Measurements from ENCODE around the gene CADM2. TPM values are rescaled to one million over a fixed set of nuclear protein-coding genes. Genes with fewer than 3 reads are reported as not detected.
"Not testable (repeated sequence)": the region's sequence is repeated elsewhere in the genome, so short reads cannot be mapped to it uniquely, and the experiment has no call there.

Gene CADM2
- total RNA-seq, 4 donors from 2014 or later: 0.13 to 4.3 (median 4.1) TPM

- Histone ChIP-seq H3K27me3 (no peaks in the 10 kb centered on the region), H3K4me3 (replicated peaks in 1 of 3) (no peak overlapping the region), H3K27ac (no peak overlapping the region), H3K36me3 (no peaks in the 10 kb centered on the region), H3K9me3 (no peaks in the 10 kb centered on the region), H3K4me1 (no peaks in the 10 kb centered on the region)
- TF ChIP-seq CTCF (IDR thresholded peaks at IDR 0.05) (no peak), POLR2A (IDR thresholded peaks at IDR 0.05) (no peak)
- WGBS, 2 donors: 6 to 18% methylated on average over 3 of the region's 3 CpGs
- peak in 1 of 2 donors; percentile 3 for DNase-seq
- intact Hi-C loops (cut with DNase I): no loop called here
Measured at GRCh38 chr3:85939074-85939482, 980.3 kb downstream of the CADM2 start.

- WGBS, 2 donors: 85 to 89% methylated on average over 1 of the region's 1 CpG
- TF ChIP-seq CTCF (IDR thresholded peaks at IDR 0.05): no peak
- TF ChIP-seq POLR2A (IDR thresholded peaks at IDR 0.05): no peak
- Histone ChIP-seq H3K4me1 (no peaks in the 10 kb centered on the region), H3K4me3 (replicated peaks in 1 of 3) (no peak overlapping the region), H3K36me3 (no peaks in the 10 kb centered on the region), H3K27me3 (no peaks in the 10 kb centered on the region), H3K27ac (no peak overlapping the region), H3K9me3 (no peaks in the 10 kb centered on the region)
- no peak for DNase-seq
- intact Hi-C loops (cut with DNase I): no loop called here
Measured at GRCh38 chr3:85950435-85950834, 991.6 kb downstream of the CADM2 start.

- intact Hi-C loops (cut with DNase I): no loop called here
- no peak for DNase-seq
- Histone ChIP-seq H3K9me3 (no peaks in the 10 kb centered on the region), H3K27me3 (no peaks in the 10 kb centered on the region), H3K4me1 (no peaks in the 10 kb centered on the region), H3K4me3 (replicated peaks in 1 of 3) (no peak overlapping the region), H3K27ac (no peak overlapping the region), H3K36me3 (no peaks in the 10 kb centered on the region)
- TF ChIP-seq CTCF (IDR thresholded peaks at IDR 0.05) (no peak), POLR2A (IDR thresholded peaks at IDR 0.05) (no peak)
Measured at GRCh38 chr3:85960793-85961192, 1002.0 kb downstream of the CADM2 start.

- DNase-seq: no peak
- H3K27me3 ChIP-seq: no peaks in the 10 kb centered on the region
- H3K27ac ChIP-seq: no peak overlapping the region
- no peaks in the 10 kb centered on the region for H3K4me1 ChIP-seq
- H3K9me3 ChIP-seq: no peaks in the 10 kb centered on the region
- 62 to 65% methylated on average over 6 of the region's 6 CpGs for WGBS, 2 donors
- intact Hi-C loops (cut with DNase I): no loop called here
- no peaks in the 10 kb centered on the region for H3K36me3 ChIP-seq
- H3K4me3 ChIP-seq (replicated peaks in 1 of 3): no peak overlapping the region
- TF ChIP-seq POLR2A (IDR thresholded peaks at IDR 0.05): no peak
- no peak for TF ChIP-seq CTCF (IDR thresholded peaks at IDR 0.05)
Measured at GRCh38 chr3:85977615-85978338, 1019.0 kb downstream of the CADM2 start.

- intact Hi-C loops (cut with DNase I): no loop called here
- Histone ChIP-seq H3K9me3 (no peaks in the 10 kb centered on the region), H3K27me3 (no peaks in the 10 kb centered on the region), H3K4me1 (no peaks in the 10 kb centered on the region), H3K27ac (no peak overlapping the region), H3K4me3 (replicated peaks in 1 of 3) (no peak overlapping the region), H3K36me3 (no peaks in the 10 kb centered on the region)
- no peak for DNase-seq
- TF ChIP-seq CTCF (IDR thresholded peaks at IDR 0.05) (no peak), POLR2A (IDR thresholded peaks at IDR 0.05) (no peak)
Measured at GRCh38 chr3:85979034-85979433, 1020.2 kb downstream of the CADM2 start.

- WGBS, 2 donors: 83 to 94% methylated on average over 10 of the region's 10 CpGs
- H3K27me3 ChIP-seq; H3K27ac ChIP-seq; intact Hi-C loops (cut with DNase I); H3K9me3 ChIP-seq; DNase-seq; H3K4me3 ChIP-seq (replicated peaks in 1 of 3); H3K36me3 ChIP-seq; H3K4me1 ChIP-seq: not testable (repeated sequence)
Measured at GRCh38 chr3:85989581-85989980, 1030.8 kb downstream of the CADM2 start.

All from thyroid gland (tissue), 4 donors.